GM12878 (cell line): ENCODE measurements around the gene CYP2A7. TPM values are rescaled to one million over a fixed set of nuclear protein-coding genes. Genes with fewer than 3 reads are reported as not detected.
A peak's percentile ranks its signal among the peaks of the same experiment; 100 is the strongest.

Source experiments
- ATAC-seq: fragments of 200-7000 bp; cut with Tn5 transposase; 3 replicates; pipeline ENCODE4 v1.9.1; 2020; ENCODE audit warnings: mild to moderate bottlenecking, moderate library complexity
- BruUV-seq: library from RNA; stranded (reverse); fragments of 400-500 nt; replicated peaks from 2 replicates; lab custom pipeline; 2021; lab: Mats Ljungman, UMichigan
- CTCF ChIA-PET: fragments of 300-600 bp; sonication (Branson Sonifier 250); formaldehyde crosslinking; extraction: SDS; loops from one replicate; lab custom pipeline; 2021; ENCODE audit warnings: inconsistent platforms; lab: Yijun Ruan, JAX
- POLR2A ChIA-PET: fragments of 350-600 bp; formaldehyde crosslinking; extraction: SDS; loops from one replicate; lab custom pipeline; 2021; ENCODE audit warnings: inconsistent platforms; lab: Charles Lee
- RAD21 ChIA-PET: fragments of 300-600 bp; sonication (Branson Sonifier 250); formaldehyde crosslinking; loops from one replicate; lab custom pipeline; 2023; ENCODE audit warnings: antibody characterized with exemption; ENCODE audit not compliant: unreplicated experiment; lab: Charles Lee
- SMC1A ChIA-PET: fragments of 300-600 bp; sonication (Branson Sonifier 250); formaldehyde crosslinking; loops from one replicate; lab custom pipeline; 2023; ENCODE audit not compliant: unreplicated experiment, uncharacterized antibody; lab: Charles Lee
- DNase-seq: peaks from one replicate; pipeline ENCODE4 v3.0.0-alpha.2; 2011; ENCODE audit warnings: low read depth, low spot score
- FAIRE-seq: peaks from 3 replicates; lab custom pipeline; 2011; peaks lifted over from hg19 to GRCh38; lab: Jason Lieb, UNC
- H2AFZ ChIP-seq: 2 replicates; pipeline ENCODE4 v1.6.0; 2011; ENCODE audit warnings: low read depth, low read length, control low read depth; ENCODE audit not compliant: control insufficient read depth
- H3K27ac ChIP-seq: 2 replicates; pipeline ENCODE4 v1.5.1; 2011; ENCODE audit warnings: control low read depth; ENCODE audit not compliant: control insufficient read depth, insufficient read depth
- H3K27me3 ChIP-seq, 2 experiments: replicated peaks in 1 of 2; 2 replicates each; pipeline versions ENCODE4 v1.6.0 to v1.6.1; 2011; ENCODE audit warnings: low read length in 1 of 2; ENCODE audit not compliant: control insufficient read depth in 2 of 2, insufficient read depth in 2 of 2
- H3K36me3 ChIP-seq, 2 experiments: 2 replicates each; pipeline ENCODE4 v1.5.1; 2011; ENCODE audit warnings: low read length in 1 of 2; ENCODE audit not compliant: control insufficient read depth in 2 of 2, insufficient read depth in 2 of 2
- H3K4me1 ChIP-seq: 2 replicates; pipeline ENCODE4 v1.6.1; 2011; ENCODE audit warnings: mild to moderate bottlenecking, low read length, moderate library complexity, mixed read lengths; ENCODE audit not compliant: control insufficient read depth, insufficient read depth
- H3K4me2 ChIP-seq: 2 replicates; pipeline ENCODE4 v1.6.0; 2011; ENCODE audit warnings: control low read depth; ENCODE audit not compliant: control insufficient read depth, insufficient read depth
- H3K4me3 ChIP-seq: fragments of 200-600 bp; sonication (generic); 2 replicates; pipeline ENCODE4 v1.5.1; 2016
- H3K79me2 ChIP-seq: 2 replicates; pipeline ENCODE4 v1.6.0; 2011; ENCODE audit warnings: low read length; ENCODE audit not compliant: control insufficient read depth, insufficient read depth
- H3K9ac ChIP-seq: 2 replicates; pipeline ENCODE4 v1.8.0; 2011; ENCODE audit warnings: low read length, control low read depth, mixed read lengths; ENCODE audit not compliant: control insufficient read depth, insufficient read depth
- H3K9me3 ChIP-seq: replicated peaks from 3 replicates; pipeline ENCODE4 v1.5.1; 2011; ENCODE audit warnings: mild to moderate bottlenecking, low read length; ENCODE audit not compliant: control insufficient read depth, insufficient read depth
- H4K20me1 ChIP-seq: 2 replicates; pipeline ENCODE4 v1.6.0; 2011; ENCODE audit not compliant: control insufficient read depth, insufficient read depth
- ATF2 ChIP-seq: IDR thresholded peaks from 2 replicates; pipeline ENCODE4 v1.6.1; 2012; ENCODE audit warnings: low read length, inconsistent platforms
- BMI1 ChIP-seq: fragments of 450-650 bp; IDR thresholded peaks from 2 replicates; pipeline ENCODE4 v1.6.1; 2016; ENCODE audit warnings: mild to moderate bottlenecking, moderate library complexity, borderline replicate concordance
- CBFB ChIP-seq: IDR thresholded peaks from 2 replicates; pipeline ENCODE4 v1.6.1; 2016; ENCODE audit warnings: antibody characterized with exemption, low read depth
- CBX5 ChIP-seq: sonication (generic); IDR thresholded peaks from 2 replicates; pipeline ENCODE4 v1.6.1; 2016; ENCODE audit warnings: low read depth, moderate library complexity, mild to moderate bottlenecking, inconsistent platforms
- CREB1 ChIP-seq: IDR thresholded peaks from 2 replicates; pipeline ENCODE4 v1.6.1; 2012; ENCODE audit warnings: low read depth, mild to moderate bottlenecking, inconsistent platforms
- JUNB ChIP-seq: IDR thresholded peaks from 2 replicates; pipeline ENCODE4 v1.6.1; 2016; ENCODE audit warnings: antibody characterized with exemption, mild to moderate bottlenecking
- MTA3 ChIP-seq: IDR thresholded peaks from 2 replicates; pipeline ENCODE4 v1.6.1; 2012; ENCODE audit warnings: low read length, inconsistent platforms, borderline replicate concordance
- MXI1 ChIP-seq: fragments of 150-350 bp; IDR thresholded peaks from 2 replicates; pipeline ENCODE4 v1.6.1; 2011; ENCODE audit warnings: low read depth, mild to moderate bottlenecking, inconsistent platforms, low read length, improper control_type of control experiment
- MYC ChIP-seq: IDR thresholded peaks from 2 replicates; pipeline ENCODE4 v1.6.1; 2011; ENCODE audit warnings: mild to moderate bottlenecking, low read length, moderate library complexity, inconsistent platforms; ENCODE audit not compliant: insufficient read depth, insufficient replicate concordance, insufficient read length, severe bottlenecking
- NR2C2 ChIP-seq: IDR thresholded peaks from 2 replicates; pipeline ENCODE4 v1.6.1; 2011; ENCODE audit warnings: borderline replicate concordance, low read depth; ENCODE audit not compliant: control insufficient read depth, insufficient read length
- POU2F2 ChIP-seq: IDR thresholded peaks from 3 replicates; pipeline ENCODE4 v1.6.1; 2011; ENCODE audit warnings: low read depth, mild to moderate bottlenecking, low read length, borderline replicate concordance
- RB1 ChIP-seq: fragments of 450-650 bp; formaldehyde crosslinking; IDR thresholded peaks from 2 replicates; pipeline ENCODE4 v1.6.1; 2017; ENCODE audit warnings: mild to moderate bottlenecking, borderline replicate concordance
- RFX5 ChIP-seq: IDR thresholded peaks from 2 replicates; pipeline ENCODE4 v1.6.1; 2011; ENCODE audit warnings: low read depth, low read length, improper control_type of control experiment
- TAF1 ChIP-seq: IDR thresholded peaks from 2 replicates; pipeline ENCODE4 v1.6.1; 2011; ENCODE audit warnings: mild to moderate bottlenecking, low read depth, low read length, borderline replicate concordance
- ZBTB4 ChIP-seq: fragments of 450-650 bp; formaldehyde crosslinking; IDR thresholded peaks from 2 replicates; pipeline ENCODE4 v1.4.0; 2022; ENCODE audit warnings: mild to moderate bottlenecking, moderate library complexity
- ZNF622 ChIP-seq: fragments of 450-650 bp; IDR thresholded peaks from 2 replicates; pipeline ENCODE4 v1.6.1; 2017; ENCODE audit warnings: mild to moderate bottlenecking, inconsistent platforms
- WGBS: methylation state at CpG from one replicate; pipeline ENCODE4 v1.1.6; 2016; ENCODE audit warnings: low lambda C conversion rate; ENCODE audit not compliant: insufficient replicate concordance, insufficient coverage; ENCODE audit errors: missing lambda C conversion rate; 5-methylcytosine and 5-hydroxymethylcytosine counted together
- in situ Hi-C: fragments of 300-500 bp; cut with MboI; formaldehyde crosslinking; loops from 9 replicates; pipeline ENCODE4 v1.14.3; 2018; ENCODE audit warnings: mixed read lengths
- intact Hi-C: fragments of 100-400 bp; cut with micrococcal nuclease; formaldehyde crosslinking; loops from one replicate; pipeline ENCODE4 v1.14.2; 2022; ENCODE audit not compliant: unreplicated experiment
- polyA plus RNA-seq, 11 experiments: library from polyadenylated mRNA; depleted of rRNA in 4 of 11; unstranded in 6 of 11; stranded (reverse) in 5 of 11; fragments of >200 nt; fragmentation: Nextera tagmentation in 4 of 11; fragmentation: Illumina TruSeq in 1 of 11; extraction: Ambion mirVana in 4 of 11; extraction: Trizol in 1 of 11; gene quantifications; 1 replicate in 1 of 11; 2 replicates in 10 of 11; pipeline versions ENCODE4 v1.2.1 to v1.2.3, GENCODE V29; 2011 to 2016; ENCODE audit warnings: inconsistent platforms in 2 of 11, missing spikeins in 2 of 11, low read depth in 1 of 11
- total RNA-seq, 4 experiments: library from RNA; depleted of rRNA in 3 of 4; stranded (reverse); fragments of >200 nt in 3 of 4; fragmentation: Illumina TruSeq in 1 of 4; extraction: Trizol in 1 of 4; gene quantifications; 2 replicates each; pipeline versions ENCODE4 v1.2.1 to v1.2.3, GENCODE V29; 2013 to 2021

CYP2A7 gene
- total and polyA plus RNA-seq, 10 of the 15 experiments (the other 5 are each of a cell fraction or from before 2014, with no cell fraction given), result not detected

- no peak for TF ChIP-seq ATF2
- TF ChIP-seq MYC, result no peak
- no peak for TF ChIP-seq MTA3
- no peak for TF ChIP-seq MXI1
- no peak for TF ChIP-seq RFX5
- no peak for TF ChIP-seq RB1
- TF ChIP-seq NR2C2, result no peak
- no peak for TF ChIP-seq BMI1
Observed at GRCh38 chr19:40908976-40909375, 26.9 kb upstream of the CYP2A7 start (continued).

GRCh38 chr19:40907968-40908735 is 26.1 kb upstream of the CYP2A7 start:
- no peak for TF ChIP-seq JUNB
- TF ChIP-seq CBFB, result no peak
- no peak for TF ChIP-seq ZNF622
- no peak for TF ChIP-seq ZBTB4 (CRISPR knock-in tag)
- no peak for TF ChIP-seq CBX5
- no peak for TF ChIP-seq TAF1
- no peak for TF ChIP-seq POU2F2
- TF ChIP-seq CREB1, result no peak
- POLR2A ChIA-PET, result no interaction called here
- Histone ChIP-seq H4K20me1 (no peaks in the 10 kb centered on the region; the same call in 1 of the 2 replicates), H3K4me2 (no peak overlapping the region), H3K79me2 (no peaks in the 10 kb centered on the region), H3K27ac (no peak overlapping the region), H3K9ac (no peak overlapping the region), H3K4me3 (no peak overlapping the region; the same call in 1 of the 2 replicates), H3K27me3 (no peaks in the 10 kb centered on the region; a peak in 2 of 4 replicates), H2AFZ (peak overlapping the region; percentile 22), H3K36me3 (no peaks in the 10 kb centered on the region), H3K4me1 (no peaks in the 10 kb centered on the region), H3K9me3 (no peaks in the 10 kb centered on the region)
- ATAC-seq, result peak; percentile 73
- CTCF ChIA-PET, result interaction anchor here (1.1 to 1.9 kb wide), 4 partner anchors 21 to 246 kb away, joined by 3 to 5 read pairs (median 4); no protein-coding TSS in a partner anchor
- RAD21 ChIA-PET, result interaction anchor here (0.9 kb wide), 1 partner anchor 245 kb away, joined by 3 read pairs; no protein-coding TSS in a partner anchor
- DNase-seq, result no peak
- SMC1A ChIA-PET, result no interaction called here
- intact Hi-C loops, result no loop called here
- WGBS, result 0% methylated on average over 13 of the region's 21 CpGs
- in situ Hi-C loops, result no loop called here
- BruUV-seq, result no TSS peak
- peak; percentile 38 for FAIRE-seq
